GM19438 (cell line): Measurements from ENCODE around the gene GSX2.
"Not testable (repeated sequence)": the region's sequence is repeated elsewhere in the genome, so short reads cannot be mapped to it uniquely, and the experiment has no call there.

ENCODE experiments used
- ATAC-seq: cut with Tn5 transposase; IDR thresholded peaks from one replicate; pipeline ENCODE4 v1.9.1; 2021; ENCODE audit warnings: low read depth; ENCODE audit not compliant: unreplicated experiment

GSX2 gene

DNA sequence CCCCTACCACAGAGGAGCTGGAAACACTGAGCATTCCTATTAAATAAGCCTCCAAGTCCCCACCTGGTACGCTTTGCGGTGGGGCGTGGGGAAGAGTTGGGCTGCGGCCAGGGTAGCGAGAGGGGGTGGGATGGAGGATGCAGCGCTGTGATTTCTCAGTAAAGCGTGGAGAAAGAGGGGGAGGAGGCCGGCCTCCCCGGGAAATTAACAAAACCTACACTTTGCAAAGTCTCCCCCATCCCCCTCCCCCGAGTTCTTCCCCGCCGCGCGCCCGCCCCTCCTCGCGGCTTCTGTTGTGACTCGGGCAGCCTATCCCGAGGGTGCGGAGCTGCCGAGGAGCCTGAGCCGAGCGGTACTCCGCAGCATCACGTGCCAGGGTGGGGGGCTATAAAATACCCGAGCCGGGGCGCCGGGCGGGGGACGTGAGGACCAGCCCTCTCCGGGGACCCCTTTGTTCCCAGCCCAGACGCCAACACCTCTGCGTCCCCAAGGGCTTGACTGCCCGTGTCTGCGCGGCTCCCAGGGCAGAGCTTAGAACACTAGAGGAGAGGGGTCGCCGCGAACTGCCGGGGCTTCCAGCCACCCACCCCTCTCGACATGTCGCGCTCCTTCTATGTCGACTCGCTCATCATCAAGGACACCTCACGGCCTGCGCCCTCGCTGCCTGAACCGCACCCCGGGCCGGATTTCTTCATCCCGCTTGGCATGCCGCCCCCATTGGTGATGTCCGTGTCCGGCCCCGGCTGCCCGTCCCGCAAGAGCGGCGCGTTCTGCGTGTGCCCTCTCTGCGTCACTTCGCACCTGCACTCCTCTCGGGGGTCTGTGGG lies at the start of gene GSX2:
Gene GSX2, plus strand, starts transcription at position 416 of the 827 bp plus-strand sequence. Its CDS starts 182 bp downstream, at position 598.
- ATAC-seq = no peak

DNA sequence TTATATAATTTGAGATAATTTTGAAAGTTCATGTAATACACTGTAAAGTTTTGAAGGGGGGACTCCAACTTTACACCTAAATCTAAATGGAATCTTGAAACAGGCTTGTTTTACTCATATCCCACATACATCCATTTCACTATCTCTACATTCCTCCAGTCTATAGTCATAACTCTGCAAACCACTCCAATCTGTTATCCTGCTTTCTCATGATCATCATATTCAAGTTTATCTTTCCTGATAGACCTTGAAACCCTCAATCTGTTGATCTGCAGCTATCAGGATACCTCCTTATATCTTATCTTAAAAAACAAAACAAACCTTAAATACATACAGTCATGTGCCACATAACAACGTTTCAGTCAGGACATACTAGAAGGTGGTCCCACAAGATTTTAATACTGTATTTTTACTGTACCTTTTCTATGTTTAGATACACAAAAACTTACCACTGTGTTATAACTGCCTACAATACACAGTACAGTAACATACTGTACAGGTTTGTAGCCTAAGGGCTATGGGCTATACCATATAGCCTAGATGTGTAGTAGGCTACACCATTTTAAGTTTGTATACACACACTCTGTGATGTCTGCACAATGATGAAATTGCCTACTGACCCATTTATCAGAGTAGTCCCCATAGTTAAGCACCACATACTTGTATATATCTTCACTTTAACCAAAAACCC lies 49.6 kb upstream of the GSX2 start:
- ATAC-seq = no peak

DNA sequence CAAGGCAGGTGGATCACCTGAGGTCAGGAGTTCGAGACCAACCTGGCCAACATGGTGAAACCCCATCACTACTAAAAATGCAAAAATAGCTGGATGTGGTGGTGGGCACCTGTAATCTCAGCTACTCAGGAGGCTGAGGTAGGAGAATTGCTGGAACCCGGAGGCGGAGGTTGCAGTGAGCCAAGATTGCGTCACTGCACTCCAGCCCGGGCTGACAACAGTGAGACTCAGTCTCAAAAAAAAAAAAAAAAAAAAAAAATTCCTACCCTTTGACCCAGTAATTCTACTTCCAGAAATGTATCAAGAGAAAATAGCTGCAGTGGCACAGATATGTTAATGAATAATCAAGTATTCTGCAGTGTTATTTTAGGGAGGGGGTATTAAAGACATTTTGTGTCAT lies 46.6 kb upstream of the GSX2 start:
- not testable (repeated sequence) for ATAC-seq

GRCh38 chr4:54054501-54054900 lies 45.5 kb upstream of the GSX2 start:
- ATAC-seq = no peak

GRCh38 chr4:54055494-54055893 lies 44.5 kb upstream of the GSX2 start:
- no peak for ATAC-seq

DNA sequence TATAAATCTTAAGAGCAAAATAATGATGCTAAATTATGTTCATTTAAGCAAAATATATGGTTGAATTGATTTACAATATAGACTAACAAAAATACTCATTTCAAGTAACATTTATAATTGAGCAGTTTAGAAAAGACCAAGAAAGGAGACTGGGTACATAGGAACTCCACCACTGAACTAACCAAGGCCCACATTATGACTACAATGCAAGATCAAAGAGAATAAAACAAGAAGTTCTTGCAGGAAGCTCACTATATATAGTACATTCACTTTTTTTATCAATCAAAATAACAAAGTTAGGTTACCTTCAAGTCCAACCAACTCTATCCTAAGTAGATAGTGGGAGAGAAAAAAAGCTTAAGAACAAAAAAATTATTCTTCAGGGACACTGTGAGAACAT lies 43.6 kb upstream of the GSX2 start:
- ATAC-seq = no peak

- no peak for ATAC-seq
Observed at GRCh38 chr4:54058171-54058570, 41.8 kb upstream of the GSX2 start.

GRCh38 chr4:54060116-54060515 lies 39.8 kb upstream of the GSX2 start:
- no peak for ATAC-seq

DNA sequence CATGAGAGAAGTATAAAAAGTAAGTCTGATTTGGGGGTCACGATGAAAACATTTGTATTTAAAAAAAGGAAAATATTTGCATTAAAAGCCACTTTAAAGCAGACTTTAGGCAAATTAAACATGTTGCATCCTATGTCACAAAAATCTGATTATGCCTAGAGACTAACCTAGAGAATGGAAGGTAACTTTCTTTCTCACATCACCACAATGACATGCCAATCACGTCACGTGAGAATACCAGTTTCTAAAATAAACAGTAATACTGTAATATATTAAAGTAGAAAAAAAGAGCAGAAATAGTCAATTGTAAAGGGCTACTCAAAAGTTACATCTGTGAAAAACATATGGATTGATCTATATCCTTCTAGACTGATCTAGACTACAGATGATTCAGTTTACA lies 38.9 kb upstream of the GSX2 start:
- no peak for ATAC-seq

GRCh38 chr4:54061873-54062272 lies 38.1 kb upstream of the GSX2 start:
- ATAC-seq = no peak

- no peak for ATAC-seq
Observed at GRCh38 chr4:54062392-54062791, 37.6 kb upstream of the GSX2 start.

GRCh38 chr4:54063229-54063628 lies 36.7 kb upstream of the GSX2 start:
- ATAC-seq = no peak

DNA sequence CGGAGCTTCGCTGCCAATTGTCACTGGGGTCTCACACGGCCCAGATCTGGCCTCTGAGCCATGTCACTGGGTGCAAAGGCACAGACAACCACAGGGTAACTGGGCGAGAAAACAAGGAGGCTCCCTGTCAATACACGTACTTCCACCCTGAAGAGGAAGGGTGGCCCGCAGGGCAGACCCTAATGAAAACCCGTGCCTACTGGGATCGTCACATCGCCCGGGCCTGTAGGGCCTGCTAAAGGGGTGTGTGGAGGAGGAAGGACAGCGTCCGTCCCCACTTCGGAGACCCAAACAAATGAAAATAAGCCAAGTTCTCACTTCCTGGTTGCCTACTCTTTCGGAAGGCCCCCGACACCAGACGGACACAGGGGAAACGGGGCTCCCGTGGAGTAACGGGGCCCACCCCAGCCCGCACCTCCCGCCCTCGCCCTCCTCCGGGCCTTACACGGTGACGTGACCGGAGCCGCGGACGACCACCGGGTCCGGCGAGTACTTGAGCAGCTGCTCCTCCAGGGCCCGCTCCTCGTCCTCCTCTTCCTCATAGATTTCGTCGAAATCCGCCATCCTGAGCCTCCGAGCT lies 36.1 kb upstream of the GSX2 start:
- ATAC-seq = peak; percentile 31

DNA sequence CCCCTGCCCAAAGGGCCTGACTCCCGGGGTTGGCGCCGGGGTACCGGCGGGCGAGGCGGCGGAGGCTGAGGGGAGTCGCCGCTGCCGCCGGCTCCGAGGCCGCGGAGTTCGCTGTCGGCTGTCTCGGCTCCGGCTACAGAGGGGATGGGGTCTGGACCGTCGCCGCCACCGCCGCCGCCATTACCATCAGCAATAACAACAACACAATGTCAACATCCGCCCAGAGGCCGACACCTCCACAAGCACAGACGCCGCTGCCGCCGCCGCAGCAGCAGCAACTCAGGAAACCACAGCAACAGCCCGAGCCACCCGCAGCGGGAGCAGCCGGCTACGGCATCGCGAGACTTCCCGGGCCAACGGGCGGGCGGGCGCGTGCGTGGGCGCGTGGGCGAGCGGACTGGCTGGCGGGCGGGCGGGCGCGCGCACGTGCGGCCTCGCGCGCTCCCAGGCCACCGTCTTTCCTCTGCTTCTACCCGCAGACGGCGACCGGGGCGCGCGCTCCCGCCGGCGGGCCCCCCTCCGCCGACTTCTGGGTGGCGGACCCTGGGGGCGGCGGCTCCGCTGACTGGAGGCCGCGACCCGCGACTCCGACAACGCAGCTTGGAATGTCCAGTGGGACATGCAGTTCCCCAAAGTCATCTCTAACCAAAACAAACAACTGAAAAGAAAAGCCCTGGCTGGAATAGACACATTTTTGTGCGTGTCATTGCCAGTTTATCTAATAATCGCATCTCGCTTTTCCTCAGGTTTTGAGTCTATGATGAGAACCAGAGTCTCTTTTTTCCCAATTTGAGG lies 35.4 kb upstream of the GSX2 start, which contains the start of gene CHIC2:
Gene CHIC2, minus strand, starts transcription at position 289 of the 795 bp plus-strand sequence. CDS start 305 bp downstream, outside the sequence.
- peak; percentile 93 for ATAC-seq

DNA sequence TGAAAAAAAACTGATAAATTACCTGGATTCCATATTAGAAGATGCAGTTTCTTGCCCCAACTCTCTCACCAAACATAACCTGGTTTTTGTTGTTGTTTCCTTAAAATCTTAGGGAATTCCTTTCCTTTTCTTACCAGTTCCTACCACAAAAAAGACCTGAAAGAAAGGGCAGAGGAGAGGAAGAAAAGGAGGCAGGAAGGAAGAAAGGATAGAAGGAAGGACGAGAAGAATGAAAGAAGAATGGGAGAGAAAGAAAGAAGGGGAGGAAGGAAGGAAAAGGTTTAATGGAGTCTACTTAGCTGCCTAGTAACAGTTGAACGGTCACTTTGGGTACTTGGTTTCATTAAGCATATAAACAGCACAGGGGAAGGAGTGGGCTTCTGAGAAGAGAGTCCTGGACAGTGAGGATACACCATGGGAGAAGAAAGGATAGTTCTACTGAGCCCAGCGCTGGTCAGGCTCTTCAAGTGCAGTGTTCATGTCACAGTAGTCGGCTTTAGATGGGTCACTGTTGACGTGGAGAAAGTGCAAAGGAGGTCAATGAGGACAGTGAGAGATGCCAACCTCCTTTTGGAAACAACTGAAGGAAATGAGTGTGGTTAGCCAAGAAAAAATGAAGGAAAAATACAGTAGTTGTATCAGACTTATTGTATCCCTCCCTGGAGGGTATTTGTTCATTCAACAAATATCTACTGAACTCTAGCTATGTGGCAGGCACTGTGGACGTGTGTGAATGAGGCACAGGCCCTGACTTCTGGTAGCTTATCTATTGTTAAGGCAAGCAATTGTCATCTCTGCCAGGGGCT lies 34.5 kb upstream of the GSX2 start:
- no peak for ATAC-seq

GRCh38 chr4:54066088-54066415 lies 33.9 kb upstream of the GSX2 start:
- ATAC-seq = no peak

DNA sequence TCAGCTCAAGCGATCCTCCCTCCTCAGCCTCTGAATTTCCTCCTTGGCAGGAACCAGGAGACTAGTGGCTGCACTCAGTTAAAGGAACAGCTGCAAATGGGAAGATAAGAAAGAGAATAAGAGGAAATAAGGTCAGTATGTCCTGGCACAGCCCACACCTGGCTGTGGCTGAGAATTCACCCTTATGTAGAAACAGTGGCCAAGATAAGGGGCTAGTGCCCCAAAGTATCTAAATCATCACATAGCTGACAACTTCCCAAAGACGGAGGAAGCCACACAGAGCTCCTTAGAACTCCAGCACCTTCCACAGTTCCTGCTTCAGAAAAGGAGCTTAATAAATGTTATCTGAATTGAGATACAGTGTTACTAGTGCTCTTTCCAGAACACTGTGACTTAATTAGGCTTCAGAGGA lies 33.2 kb upstream of the GSX2 start:
- ATAC-seq = no peak

GRCh38 chr4:54067166-54067565 lies 32.8 kb upstream of the GSX2 start:
- no peak for ATAC-seq

GRCh38 chr4:54073271-54073880 lies 26.6 kb upstream of the GSX2 start:
- no peak for ATAC-seq

- no peak for ATAC-seq
Observed at GRCh38 chr4:54074381-54074780, 25.6 kb upstream of the GSX2 start.
